ENCODE data around the gene WNK2.

- TF ChIP-seq POLR2AphosphoS5 (IDR thresholded peaks at IDR 0.05; ENCODE audit: low read depth, low read length) (no peak), PAX5 (IDR thresholded peaks at IDR 0.05; ENCODE audit: insufficient read depth, low read length, severe bottlenecking) (no peak), POLR2A (IDR thresholded peaks at IDR 0.05; ENCODE audit: low read depth, low read length) (no peak), SPI1 (IDR thresholded peaks at IDR 0.05; ENCODE audit: low read depth, low read length) (no peak), TAF1 (IDR thresholded peaks at IDR 0.05; ENCODE audit: low read depth, low read length) (no peak)
Observed at GRCh38 chr9:93258818-93259489, 75.0 kb downstream of the WNK2 start.
